Stimulated activated CD4-positive, alpha-beta T cell treated with anti-CD3 and anti-CD28 coated beads, Interleukin-4, amount 100 ng/mL, for 48 hours (primary cell): ENCODE measurements around the gene KLF17.
"Not testable (repeated sequence)": the region's sequence is repeated elsewhere in the genome, so short reads cannot be mapped to it uniquely, and the experiment has no call there.

ENCODE experiments used
- DNase-seq, 2 donors: peaks; one replicate each; pipeline ENCODE4 v3.0.0-alpha.2; 2020; ENCODE audit warnings: low read depth in 2 of 2

Gene KLF17

GRCh38 chr1:44108971-44109370, 9.7 kb upstream of the KLF17 start:
- no peak for DNase-seq

- DNase-seq = no peak
Measured at GRCh38 chr1:44110916-44111315, 7.7 kb upstream of the KLF17 start.

- no peak for DNase-seq
Measured at GRCh38 chr1:44111861-44112260, 6.8 kb upstream of the KLF17 start.

GRCh38 chr1:44112486-44112885, 6.1 kb upstream of the KLF17 start:
- no peak for DNase-seq

GRCh38 chr1:44113095-44113609, 5.5 kb upstream of the KLF17 start:
- no peak for DNase-seq

GRCh38 chr1:44114098-44114497, 4.5 kb upstream of the KLF17 start:
- no peak for DNase-seq

GRCh38 chr1:44117272-44117671, 1.3 kb upstream of the KLF17 start:
- not testable (repeated sequence) for DNase-seq

- DNase-seq = no peak
Measured at GRCh38 chr1:44119525-44119924, 904 bp downstream of the KLF17 start.

GRCh38 chr1:44120398-44120949, 1.9 kb downstream of the KLF17 start:
- DNase-seq = no peak

- DNase-seq = no peak
Measured at GRCh38 chr1:44129616-44130500, 11.2 kb downstream of the KLF17 start.

GRCh38 chr1:44131411-44131810, 12.8 kb downstream of the KLF17 start:
- no peak for DNase-seq

- no peak for DNase-seq
Measured at GRCh38 chr1:44134071-44134920, 15.7 kb downstream of the KLF17 start.

GRCh38 chr1:44135886-44136285, 17.3 kb downstream of the KLF17 start:
- DNase-seq = no peak

GRCh38 chr1:44138239-44138638, 19.6 kb downstream of the KLF17 start:
- DNase-seq = no peak

- not testable (repeated sequence) for DNase-seq
Measured at GRCh38 chr1:44139565-44139964, 20.9 kb downstream of the KLF17 start.

GRCh38 chr1:44141531-44141930, 22.9 kb downstream of the KLF17 start, which contains the start of gene KLF18:
Gene KLF18 (minus strand): TSS chr1:44141631. CDS start chr1:44141631, 0 bp downstream.
- DNase-seq = no peak

- no peak for DNase-seq
Measured at GRCh38 chr1:44144962-44145756, 26.5 kb downstream of the KLF17 start.

GRCh38 chr1:44146536-44147361, 28.1 kb downstream of the KLF17 start:
- DNase-seq = no peak

GRCh38 chr1:44147582-44147981, 29.0 kb downstream of the KLF17 start:
- DNase-seq = no peak

- no peak for DNase-seq
Measured at GRCh38 chr1:44151332-44151731, 32.7 kb downstream of the KLF17 start.
